OCI-LY7 (cell line): ENCODE measurements around the gene KRTAP10-10.

ENCODE experiments used
- EZH2phosphoT487 ChIP-seq: fragments of 200-600 bp; sonication (generic); IDR thresholded peaks from 2 replicates; pipeline ENCODE4 v1.6.1; 2018; ENCODE audit warnings: low read depth, borderline replicate concordance, mild to moderate bottlenecking, mixed run types, antibody characterized with exemption, low read length, moderate library complexity, mixed read lengths
- TF ChIP-seq, protein P1 (sequence below): fragments of 200-600 bp; sonication (generic); conservative IDR thresholded peaks from 2 replicates; pipeline ENCODE4 v1.5.1; 2014; ENCODE audit warnings: mild to moderate bottlenecking, antibody characterized with exemption, low read length, moderate library complexity, mixed read lengths

DNA sequence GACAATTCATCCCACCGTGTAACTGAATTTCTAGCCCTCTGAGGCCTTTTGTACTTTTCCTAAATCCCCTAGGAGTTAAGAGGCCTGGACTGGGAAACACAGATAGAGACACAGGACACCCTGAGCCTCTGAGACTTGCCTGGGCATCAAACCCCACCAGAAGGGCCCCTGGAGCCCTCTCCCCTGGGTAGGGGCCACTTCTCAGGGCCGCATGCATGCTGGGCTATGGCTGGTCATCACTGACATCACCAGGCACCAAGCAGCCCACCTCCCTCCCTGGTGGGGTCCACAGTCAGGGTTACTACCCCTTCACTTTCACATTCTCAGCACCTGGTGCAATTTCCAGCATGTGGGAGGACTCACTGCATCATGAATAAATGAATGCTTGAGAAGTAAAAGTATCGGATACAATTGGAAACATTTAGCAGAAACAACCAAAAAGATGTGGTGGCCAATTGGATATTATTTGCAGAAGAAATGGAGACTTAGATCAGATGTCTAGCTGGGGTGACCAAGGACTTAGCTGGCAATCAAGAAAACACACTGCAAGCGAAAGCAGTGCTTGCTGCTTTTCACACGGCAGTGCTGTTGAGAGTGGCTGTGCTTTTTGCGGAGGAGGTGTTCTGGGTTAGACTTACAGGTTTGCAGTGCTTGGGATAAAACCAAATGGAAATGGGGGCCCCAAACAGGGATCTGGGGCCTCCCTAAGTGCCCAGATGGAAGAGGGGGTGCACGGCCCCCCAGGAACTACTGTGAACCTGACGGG, 37.7 kb upstream of the KRTAP10-10 start:
- TF ChIP-seq, protein P1, sequence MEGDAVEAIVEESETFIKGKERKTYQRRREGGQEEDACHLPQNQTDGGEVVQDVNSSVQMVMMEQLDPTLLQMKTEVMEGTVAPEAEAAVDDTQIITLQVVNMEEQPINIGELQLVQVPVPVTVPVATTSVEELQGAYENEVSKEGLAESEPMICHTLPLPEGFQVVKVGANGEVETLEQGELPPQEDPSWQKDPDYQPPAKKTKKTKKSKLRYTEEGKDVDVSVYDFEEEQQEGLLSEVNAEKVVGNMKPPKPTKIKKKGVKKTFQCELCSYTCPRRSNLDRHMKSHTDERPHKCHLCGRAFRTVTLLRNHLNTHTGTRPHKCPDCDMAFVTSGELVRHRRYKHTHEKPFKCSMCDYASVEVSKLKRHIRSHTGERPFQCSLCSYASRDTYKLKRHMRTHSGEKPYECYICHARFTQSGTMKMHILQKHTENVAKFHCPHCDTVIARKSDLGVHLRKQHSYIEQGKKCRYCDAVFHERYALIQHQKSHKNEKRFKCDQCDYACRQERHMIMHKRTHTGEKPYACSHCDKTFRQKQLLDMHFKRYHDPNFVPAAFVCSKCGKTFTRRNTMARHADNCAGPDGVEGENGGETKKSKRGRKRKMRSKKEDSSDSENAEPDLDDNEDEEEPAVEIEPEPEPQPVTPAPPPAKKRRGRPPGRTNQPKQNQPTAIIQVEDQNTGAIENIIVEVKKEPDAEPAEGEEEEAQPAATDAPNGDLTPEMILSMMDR, result no peak
- no peak for TF ChIP-seq EZH2phosphoT487
